ENCODE measurements around the gene CAMK2B. TPM values are rescaled to one million over a fixed set of nuclear protein-coding genes. Genes with fewer than 3 reads are reported as not detected.
"Not testable (repeated sequence)": the region's sequence is repeated elsewhere in the genome, so short reads cannot be mapped to it uniquely, and the experiment has no call there.

The CAMK2B gene
- total RNA-seq, 1 donor from 2014 or later, result 0.58 TPM

GRCh38 chr7:44176486-44176885 lies 148.9 kb downstream of the CAMK2B start:
- ChIA-PET CTCF (no interaction called here), POLR2A (no interaction called here)
- DNase-seq (no peak), ATAC-seq (ENCODE audit: low read depth) (no peak)
- Mint-ChIP-seq H3K4me1 (no peaks in the 10 kb centered on the region), H3K27me3 (peaks cover 7% of the 10 kb centered on the region), H3K4me3 (no peak overlapping the region), H3K9me3 (no peaks in the 10 kb centered on the region), H3K36me3 (ENCODE audit: low read depth) (no peaks in the 10 kb centered on the region), H3K27ac (no peak overlapping the region)
- no peak for TF ChIP-seq CTCF (IDR thresholded peaks at IDR 0.05)
- intact Hi-C loops (cut with micrococcal nuclease), result no loop called here

- no peak for TF ChIP-seq CTCF (IDR thresholded peaks at IDR 0.05)
- DNase-seq, result no peak
- no peak overlapping the region for H3K27ac Mint-ChIP-seq
- no peak for ATAC-seq (ENCODE audit: low read depth)
- intact Hi-C loops (cut with micrococcal nuclease), result no loop called here
- ChIA-PET POLR2A (no interaction called here), CTCF (no interaction called here)
- no peaks in the 10 kb centered on the region for H3K36me3 Mint-ChIP-seq (ENCODE audit: low read depth)
- H3K27me3 Mint-ChIP-seq, result peaks cover 1% of the 10 kb centered on the region
- H3K9me3 Mint-ChIP-seq, result no peaks in the 10 kb centered on the region
- no peak overlapping the region for H3K4me3 Mint-ChIP-seq
- no peaks in the 10 kb centered on the region for H3K4me1 Mint-ChIP-seq
Observed at GRCh38 chr7:44175730-44176129, 149.7 kb downstream of the CAMK2B start.

- DNase-seq; intact Hi-C loops (cut with micrococcal nuclease); H3K4me1 Mint-ChIP-seq; POLR2A ChIA-PET; H3K36me3 Mint-ChIP-seq (ENCODE audit: low read depth); ATAC-seq (ENCODE audit: low read depth); CTCF ChIA-PET; H3K27ac Mint-ChIP-seq; H3K4me3 Mint-ChIP-seq; H3K27me3 Mint-ChIP-seq; H3K9me3 Mint-ChIP-seq: not testable (repeated sequence)
Observed at GRCh38 chr7:44174694-44174948, 150.8 kb downstream of the CAMK2B start.

GRCh38 chr7:44173911-44174693 lies 151.3 kb downstream of the CAMK2B start:
- Mint-ChIP-seq H3K4me1 (no peaks in the 10 kb centered on the region), H3K4me3 (no peak overlapping the region), H3K9me3 (no peaks in the 10 kb centered on the region), H3K27me3 (peaks cover 1% of the 10 kb centered on the region), H3K36me3 (ENCODE audit: low read depth) (no peaks in the 10 kb centered on the region), H3K27ac (no peak overlapping the region)
- DNase-seq (no peak), ATAC-seq (ENCODE audit: low read depth) (no peak)
- ChIA-PET POLR2A (no interaction called here), CTCF (no interaction called here)
- intact Hi-C loops (cut with micrococcal nuclease), result no loop called here
- TF ChIP-seq CTCF (IDR thresholded peaks at IDR 0.05), result no peak

GRCh38 chr7:44172803-44173424 lies 152.5 kb downstream of the CAMK2B start:
- H3K36me3 Mint-ChIP-seq (ENCODE audit: low read depth), result no peaks in the 10 kb centered on the region
- H3K4me3 Mint-ChIP-seq, result no peak overlapping the region

More at GRCh38 chr7:44172803-44173424, 152.5 kb downstream of the CAMK2B start:
- ChIA-PET POLR2A (no interaction called here), CTCF (no interaction called here)
- ATAC-seq (ENCODE audit: low read depth) (no peak), DNase-seq (no peak)
- intact Hi-C loops (cut with micrococcal nuclease), result no loop called here
- peaks cover 9% of the 10 kb centered on the region for H3K4me1 Mint-ChIP-seq
- no peak overlapping the region for H3K27ac Mint-ChIP-seq
- H3K9me3 Mint-ChIP-seq, result no peaks in the 10 kb centered on the region
- no peak for TF ChIP-seq CTCF (IDR thresholded peaks at IDR 0.05)
- H3K27me3 Mint-ChIP-seq, result no peaks in the 10 kb centered on the region

Measured in activated B cell treated with CpG ODN at 0.5 μM for 24 hours (primary cell).